K562 (cell line): ENCODE results near the gene CD93. TPM values are rescaled to one million over a fixed set of nuclear protein-coding genes. Genes with fewer than 3 reads are reported as not detected.

ENCODE experiments used
- ATAC-seq: fragments of 200-7000 bp; cut with Tn5 transposase; 3 replicates; pipeline ENCODE4 v1.9.1; 2020; ENCODE audit warnings: moderate library complexity
- BruUV-seq: library from RNA; stranded (reverse); fragments of 400-500 nt; replicated peaks from 2 replicates; lab custom pipeline; 2021; lab: Mats Ljungman, UMichigan
- CTCF ChIA-PET: fragments of 300-600 bp; formaldehyde crosslinking; extraction: SDS; loops from one replicate; lab custom pipeline; 2021; ENCODE audit warnings: low intra/inter-chr PET ratio; lab: Yijun Ruan, JAX
- POLR2A ChIA-PET: fragments of 300-600, 350-650 bp; sonication (Branson Sonifier 250); formaldehyde crosslinking; extraction: SDS; loops from one replicate; lab custom pipeline; 2021; ENCODE audit warnings: antibody characterized with exemption, inconsistent platforms; lab: Yijun Ruan, JAX
- DNase-seq, 4 experiments: peaks; one replicate each; pipeline versions ENCODE4 v3.0.0 to v3.0.0-alpha.2; 2011 to 2018; ENCODE audit warnings: low spot score in 3 of 4, mixed read lengths in 3 of 4; ENCODE audit errors: extremely low read depth in 1 of 4
- FAIRE-seq: peaks from 2 replicates; lab custom pipeline; 2011; peaks lifted over from hg19 to GRCh38; lab: Jason Lieb, UNC
- H2AFZ ChIP-seq: 2 replicates; pipeline ENCODE4 v1.6.0; 2011; ENCODE audit warnings: low read depth, low read length, control low read depth, inconsistent platforms
- H3K27ac ChIP-seq: fragments of 200-600 bp; 3 replicates; pipeline ENCODE4 v1.8.0; 2011; ENCODE audit warnings: low read depth, mild to moderate bottlenecking, control low read depth, inconsistent platforms, low read length, moderate library complexity, mixed read lengths; ENCODE audit errors: extremely low read depth
- H3K27me3 ChIP-seq, 2 experiments: fragments of 300-600 bp in 1 of 2; 2 replicates in 1 of 2; 3 replicates in 1 of 2; pipeline versions ENCODE4 v1.6.0 to v1.8.0; 2011; ENCODE audit warnings: inconsistent platforms in 2 of 2, low read length in 2 of 2, mild to moderate bottlenecking in 1 of 2, mixed read lengths in 1 of 2, moderate library complexity in 1 of 2; ENCODE audit not compliant: control insufficient read depth in 2 of 2, insufficient read depth in 2 of 2
- H3K36me3 ChIP-seq: fragments of 300-600 bp; 3 replicates; pipeline ENCODE4 v1.8.0; 2011; ENCODE audit warnings: mild to moderate bottlenecking, low read length, inconsistent platforms; ENCODE audit not compliant: control insufficient read depth, insufficient read depth
- H3K4me1 ChIP-seq, 2 experiments: fragments of 200-600 bp in 1 of 2; replicated peaks in 1 of 2; 2 replicates in 1 of 2; 3 replicates in 1 of 2; pipeline versions ENCODE4 v1.5.1 to v1.8.0; 2011; ENCODE audit warnings: inconsistent platforms in 2 of 2, low read length in 2 of 2, mild to moderate bottlenecking in 1 of 2, mixed read lengths in 1 of 2, moderate library complexity in 1 of 2; ENCODE audit not compliant: control insufficient read depth in 2 of 2, insufficient read depth in 2 of 2
- H3K4me2 ChIP-seq: 2 replicates; pipeline ENCODE4 v1.6.1; 2011; ENCODE audit warnings: low read length, control low read depth, inconsistent platforms, mixed read lengths; ENCODE audit not compliant: insufficient read depth
- H3K4me3 ChIP-seq: fragments of 200-600 bp; sonication (generic), shearing (Covaris generic); 2 replicates; pipeline ENCODE4 v1.5.1; 2016; ENCODE audit warnings: control low read depth, inconsistent platforms
- H3K79me2 ChIP-seq: fragments of 200-600 bp; 3 replicates; pipeline ENCODE4 v1.8.0; 2011; ENCODE audit warnings: low read length, inconsistent platforms; ENCODE audit not compliant: control insufficient read depth, insufficient read depth
- H3K9ac ChIP-seq, 2 experiments: 2 replicates each; pipeline versions ENCODE4 v1.6.0 to v1.6.1; 2011; ENCODE audit warnings: low read depth in 2 of 2, low read length in 2 of 2, control low read depth in 1 of 2, inconsistent platforms in 1 of 2, mild to moderate bottlenecking in 1 of 2, mixed read lengths in 1 of 2; ENCODE audit not compliant: insufficient read depth in 1 of 2
- H3K9me1 ChIP-seq: one replicate; pipeline ENCODE4 v1.6.0; 2011; ENCODE audit warnings: inconsistent platforms, mild to moderate bottlenecking, low read length, moderate library complexity; ENCODE audit not compliant: control insufficient read depth, insufficient read depth
- H3K9me3 ChIP-seq: replicated peaks from 2 replicates; pipeline ENCODE4 v1.5.1; 2011; ENCODE audit warnings: low read depth, low read length, inconsistent platforms; ENCODE audit not compliant: control insufficient read depth, insufficient read depth
- H4K20me1 ChIP-seq: replicated peaks from 2 replicates; pipeline ENCODE4 v1.6.1; 2011; ENCODE audit warnings: low read length, inconsistent platforms, mixed read lengths; ENCODE audit not compliant: control insufficient read depth, insufficient read depth
- ARID3B ChIP-seq: fragments of 250-450 bp; sonication (Bioruptor Pico); IDR thresholded peaks from 2 replicates; pipeline ENCODE4 v1.4.0; 2020; ENCODE audit warnings: borderline replicate concordance
- CSDE1 ChIP-seq, 2 experiments: fragments of 450-650 bp; IDR thresholded peaks; 2 replicates each; pipeline ENCODE4 v1.6.1; 2016; ENCODE audit warnings: mild to moderate bottlenecking in 1 of 2
- E2F6 ChIP-seq, 2 experiments: IDR thresholded peaks; 2 replicates each; pipeline ENCODE4 v1.6.1; 2011; ENCODE audit warnings: borderline replicate concordance in 1 of 2, control low read depth in 1 of 2, low read depth in 1 of 2, low read length in 1 of 2, mild to moderate bottlenecking in 1 of 2, mixed read lengths in 1 of 2, moderate library complexity in 1 of 2; ENCODE audit not compliant: insufficient read depth in 1 of 2, insufficient read length in 1 of 2, poor library complexity in 1 of 2, severe bottlenecking in 1 of 2; ENCODE audit errors: extremely low read depth in 1 of 2
- MIER1 ChIP-seq: fragments of 450-650 bp; IDR thresholded peaks from 2 replicates; pipeline ENCODE4 v1.6.1; 2016; ENCODE audit warnings: antibody characterized with exemption, mild to moderate bottlenecking, low read depth
- NRF1 ChIP-seq, 2 experiments: fragments of 450-650 bp; IDR thresholded peaks in 1 of 2; conservative IDR thresholded peaks in 1 of 2; 2 replicates each; pipeline ENCODE4 v1.6.1; 2014; ENCODE audit warnings: mild to moderate bottlenecking in 2 of 2
- SIX5 ChIP-seq, 2 experiments: IDR thresholded peaks; 2 replicates each; pipeline ENCODE4 v1.6.1; 2011; ENCODE audit warnings: low read length in 2 of 2, borderline replicate concordance in 1 of 2, low read depth in 1 of 2, mild to moderate bottlenecking in 1 of 2, moderate library complexity in 1 of 2; ENCODE audit not compliant: insufficient read depth in 1 of 2
- SMARCE1 ChIP-seq: fragments of 450-650 bp; IDR thresholded peaks from 2 replicates; pipeline ENCODE4 v1.7.1; 2016; ENCODE audit warnings: mild to moderate bottlenecking
- TAF15 ChIP-seq: fragments of 200-400 bp; formaldehyde crosslinking; IDR thresholded peaks from 2 replicates; pipeline ENCODE4 v1.6.1; 2017; ENCODE audit warnings: mild to moderate bottlenecking, low read depth, low read length, moderate library complexity
- ZC3H8 ChIP-seq: fragments of 450-650 bp; IDR thresholded peaks from 2 replicates; pipeline ENCODE4 v1.6.1; 2017
- ZKSCAN1 ChIP-seq: fragments of 150-350 bp; IDR thresholded peaks from 2 replicates; pipeline ENCODE4 v1.6.1; 2016; ENCODE audit warnings: low read depth, low read length
- ZKSCAN3 ChIP-seq: fragments of 250-450 bp; sonication (Bioruptor Pico); IDR thresholded peaks from 2 replicates; pipeline ENCODE4 v1.4.0; 2020
- ZNF165 ChIP-seq: fragments of 250-450 bp; sonication (Bioruptor Pico); IDR thresholded peaks from 2 replicates; pipeline ENCODE4 v1.4.0; 2020; ENCODE audit warnings: borderline replicate concordance
- ZNF282 ChIP-seq: sonication (generic); formaldehyde crosslinking; IDR thresholded peaks from 2 replicates; pipeline ENCODE4 v1.8.1; 2023; ENCODE audit warnings: missing genetic modification reagents
- WGBS: fragments of 100-300 bp; shearing (Covaris generic); methylation state at CpG from one replicate; pipeline ENCODE4 v1.1.6; 2016; ENCODE audit warnings: low coverage, mixed read lengths; ENCODE audit not compliant: insufficient coverage; ENCODE audit errors: missing lambda C conversion rate; 5-methylcytosine and 5-hydroxymethylcytosine counted together
- in situ Hi-C: fragments of 300-500 bp; cut with MboI; formaldehyde crosslinking; loops from 4 replicates; pipeline ENCODE4 v1.15.0; 2018; ENCODE audit warnings: inconsistent platforms, mixed read lengths
- intact Hi-C: fragments of 100-400 bp; cut with micrococcal nuclease; formaldehyde crosslinking; loops from 2 replicates; pipeline ENCODE4 v1.14.2; 2022
- polyA plus RNA-seq, 8 experiments: library from polyadenylated mRNA; depleted of rRNA in 4 of 8; stranded (reverse) in 5 of 8; unstranded in 3 of 8; fragments of >200 nt; fragmentation: Nextera tagmentation in 2 of 8; fragmentation: Illumina TruSeq in 1 of 8; extraction: Ambion mirVana in 2 of 8; extraction: Trizol in 1 of 8; gene quantifications; 2 replicates each; pipeline versions ENCODE4 v1.2.1 to v1.2.3, GENCODE V29; 2011 to 2014; ENCODE audit warnings: inconsistent platforms in 1 of 8, missing spikeins in 1 of 8
- total RNA-seq, 7 experiments: library from RNA; depleted of rRNA in 6 of 7; stranded (reverse); fragments of >200 nt in 6 of 7; fragmentation: Illumina TruSeq in 2 of 7; extraction: Trizol in 2 of 7; gene quantifications; 2 replicates each; pipeline versions ENCODE4 v1.2.1 to v1.2.3, GENCODE V29; 2011 to 2021; ENCODE audit warnings: low replicate concordance in 1 of 7
- TF ChIP-seq, protein P1 (sequence below): IDR thresholded peaks from 2 replicates; pipeline ENCODE4 v1.6.1; 2012; ENCODE audit warnings: low read depth, low read length, improper control_type of control experiment, borderline replicate concordance

CD93 gene
- total and polyA plus RNA-seq, 9 of the 15 experiments (the other 6 are each of a cell fraction or from before 2014, with no cell fraction given): 0.03 to 0.20 (median 0.05) TPM

GRCh38 chr20:23042270-23042669, 43.9 kb downstream of the CD93 start (continued):
- TF ChIP-seq E2F6 (IDR thresholded peaks at IDR 0.05; ENCODE audit: borderline replicate concordance in 1 of 2, extremely low read depth in 1 of 2, insufficient read depth in 1 of 2, insufficient read length in 1 of 2, low read depth in 1 of 2, low read length in 1 of 2, poor library complexity in 1 of 2, severe bottlenecking in 1 of 2) (no peak), ZNF165 (CRISPR knock-in tag) (no peak), ZC3H8 (no peak)

DNA sequence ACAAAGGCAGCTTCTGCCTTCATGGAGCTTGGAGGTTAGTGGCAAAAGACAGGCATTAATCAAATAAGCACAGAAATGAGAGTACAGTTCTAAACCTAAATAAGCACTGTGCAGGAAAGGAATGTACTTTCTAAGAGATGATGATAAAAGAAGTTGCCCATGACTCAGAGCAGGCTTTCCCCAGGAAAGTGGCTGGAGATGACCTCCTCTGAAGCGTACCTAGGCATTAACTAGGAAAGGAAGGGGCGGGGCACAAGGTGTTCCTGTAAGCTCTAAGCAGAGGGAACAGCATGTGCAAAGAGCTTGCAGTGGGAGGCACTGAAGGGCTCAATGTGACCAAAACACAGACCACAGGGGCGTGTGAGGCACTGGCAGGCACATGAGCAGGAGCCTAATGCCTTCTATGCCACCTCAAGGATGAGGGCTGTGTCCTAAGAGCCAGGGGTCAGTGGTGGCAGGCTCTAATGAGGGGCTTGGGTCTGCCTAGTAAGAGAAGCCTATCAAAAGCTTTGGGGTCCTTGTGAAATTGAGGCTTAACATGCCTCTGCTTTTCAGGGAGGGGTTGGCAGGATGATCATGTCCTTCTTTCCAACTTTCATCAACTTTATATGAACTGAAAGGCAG, 46.1 kb downstream of the CD93 start:
- Histone ChIP-seq H3K4me2 (no peak overlapping the region), H3K9me1 (no peaks in the 10 kb centered on the region), H3K4me1 (peaks cover 2 to 6% of the 10 kb centered on the region in 2 experiments; a peak in 3 of 5 replicates), H3K27ac (no peak overlapping the region), H3K4me3 (no peak overlapping the region), H3K79me2 (no peaks in the 10 kb centered on the region), H3K9me3 (no peaks in the 10 kb centered on the region), H3K27me3 (peaks cover 4 to 46% of the 10 kb centered on the region in 2 experiments; a peak in 3 of 5 replicates), H3K9ac (no peak overlapping the region), H4K20me1 (no peaks in the 10 kb centered on the region), H2AFZ (no peak overlapping the region), H3K36me3 (no peaks in the 10 kb centered on the region)
- no peak for FAIRE-seq
- no peak for DNase-seq
- ATAC-seq: no peak
- in situ Hi-C loops: no loop called here
- POLR2A ChIA-PET: interaction anchor here (0.7 kb wide), 1 partner anchor 86 kb away, joined by 3 read pairs; no protein-coding TSS in a partner anchor
- no TSS peak for BruUV-seq
- intact Hi-C loops: no loop called here
- WGBS: 0% methylated on average over 3 of the region's 3 CpGs
- CTCF ChIA-PET: interaction anchor here (1.2 kb wide), 1 partner anchor 326 kb away, joined by 3 read pairs; no protein-coding TSS in a partner anchor
- TF ChIP-seq ZKSCAN3 (CRISPR knock-in tag) (no peak), TAF15 (no peak), ZKSCAN1 (no peak), ARID3B (CRISPR knock-in tag) (no peak), ZNF282 (CRISPR knock-in tag) (no peak), CSDE1 (IDR thresholded peaks at IDR 0.05) (no peak), MIER1 (no peak), SIX5 (IDR thresholded peaks at IDR 0.05; ENCODE audit: borderline replicate concordance in 1 of 2, insufficient read depth in 1 of 2, low read depth in 1 of 2, low read length in 2 of 2) (no peak), NRF1 (conservative IDR thresholded peaks at IDR 0.05 in 1 of 2, IDR thresholded peaks at IDR 0.05 in 1 of 2) (no peak), SMARCE1 (no peak)
- TF ChIP-seq, protein P1, sequence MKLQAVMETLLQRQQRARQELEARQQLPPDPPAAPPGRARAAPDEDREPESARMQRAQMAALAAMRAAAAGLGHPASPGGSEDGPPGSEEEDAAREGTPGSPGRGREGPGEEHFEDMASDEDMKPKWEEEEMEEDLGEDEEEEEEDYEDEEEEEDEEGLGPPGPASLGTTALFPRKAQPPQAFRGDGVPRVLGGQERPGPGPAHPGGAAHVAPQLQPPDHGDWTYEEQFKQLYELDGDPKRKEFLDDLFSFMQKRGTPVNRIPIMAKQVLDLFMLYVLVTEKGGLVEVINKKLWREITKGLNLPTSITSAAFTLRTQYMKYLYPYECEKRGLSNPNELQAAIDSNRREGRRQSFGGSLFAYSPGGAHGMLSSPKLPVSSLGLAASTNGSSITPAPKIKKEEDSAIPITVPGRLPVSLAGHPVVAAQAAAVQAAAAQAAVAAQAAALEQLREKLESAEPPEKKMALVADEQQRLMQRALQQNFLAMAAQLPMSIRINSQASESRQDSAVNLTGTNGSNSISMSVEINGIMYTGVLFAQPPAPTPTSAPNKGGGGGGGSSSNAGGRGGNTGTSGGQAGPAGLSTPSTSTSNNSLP: no peak
